NCI-H446 treated with DMSO at 0.1 percent for 48 hours (cell line): ENCODE results near the gene MALRD1.

Experiments used
- DNase-seq: peaks from one replicate; lab custom pipeline; 2025; lab: John Stamatoyannopoulos, UW

Gene MALRD1

GRCh38 chr10:19048489-19048888 is at the start of gene MALRD1:
MALRD1 (plus strand) TSS chr10:19048801; CDS start chr10:19048939, 138 bp downstream.
- no peak for DNase-seq

- DNase-seq, result no peak
These were observed 45.3 kb upstream of the MALRD1 start for GRCh38 chr10:19003341-19003740.

DNA sequence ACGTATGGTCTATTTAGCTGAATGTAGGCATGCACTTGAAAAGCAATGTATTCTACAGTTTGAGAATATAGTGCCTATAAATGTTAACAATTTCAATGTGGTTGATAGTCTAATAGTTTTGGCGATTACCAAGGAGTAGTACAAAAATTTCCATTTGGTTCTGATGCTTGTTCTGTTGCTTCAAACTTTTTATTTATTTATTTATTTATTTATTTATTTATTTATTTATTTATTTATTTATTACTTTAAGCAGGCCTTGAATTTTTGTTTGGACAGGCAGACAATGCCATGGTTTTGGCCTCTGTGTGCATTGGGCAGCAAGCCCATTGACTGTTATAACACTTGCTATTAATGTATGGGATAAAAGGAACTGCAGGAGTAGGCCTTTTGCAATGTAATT is 36.5 kb upstream of the MALRD1 start:
- no peak for DNase-seq

GRCh38 chr10:19014034-19014433 is 34.6 kb upstream of the MALRD1 start:
- DNase-seq, result no peak

DNA sequence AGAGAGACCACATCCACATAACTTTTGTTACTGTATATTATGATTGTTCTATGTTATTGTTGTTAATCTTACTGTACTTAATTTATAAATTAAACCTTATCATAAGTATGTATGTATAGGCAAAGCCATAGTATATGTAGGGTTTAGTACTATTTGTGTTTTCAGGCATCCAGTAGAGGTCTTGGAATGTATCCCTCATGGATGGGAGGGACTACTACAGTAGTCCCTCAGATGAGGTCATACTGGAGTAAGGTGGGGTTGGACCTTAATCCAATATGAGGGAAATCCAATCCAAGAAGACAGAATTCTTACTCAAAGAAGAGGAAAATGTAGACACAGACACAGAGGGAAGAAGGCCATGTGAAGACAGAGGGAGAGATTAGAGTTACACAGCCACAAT is 34.1 kb upstream of the MALRD1 start:
- DNase-seq, result no peak

- DNase-seq, result no peak
These were observed 31.3 kb upstream of the MALRD1 start for GRCh38 chr10:19017116-19017890.

- no peak for DNase-seq
These were observed 27.4 kb upstream of the MALRD1 start for GRCh38 chr10:19021162-19021561.

GRCh38 chr10:19024611-19025010 is 24.0 kb upstream of the MALRD1 start:
- DNase-seq, result no peak

GRCh38 chr10:19031763-19032162 is 16.8 kb upstream of the MALRD1 start:
- DNase-seq, result no peak

GRCh38 chr10:19033741-19034140 is 14.9 kb upstream of the MALRD1 start:
- no peak for DNase-seq

GRCh38 chr10:19041171-19041570 is 7.4 kb upstream of the MALRD1 start:
- no peak for DNase-seq

- DNase-seq, result no peak
These were observed 5.2 kb upstream of the MALRD1 start for GRCh38 chr10:19043431-19043830.

GRCh38 chr10:19046679-19047078 is 1.9 kb upstream of the MALRD1 start:
- no peak for DNase-seq

GRCh38 chr10:19048891-19049290 is 290 bp downstream of the MALRD1 start:
- no peak for DNase-seq

DNA sequence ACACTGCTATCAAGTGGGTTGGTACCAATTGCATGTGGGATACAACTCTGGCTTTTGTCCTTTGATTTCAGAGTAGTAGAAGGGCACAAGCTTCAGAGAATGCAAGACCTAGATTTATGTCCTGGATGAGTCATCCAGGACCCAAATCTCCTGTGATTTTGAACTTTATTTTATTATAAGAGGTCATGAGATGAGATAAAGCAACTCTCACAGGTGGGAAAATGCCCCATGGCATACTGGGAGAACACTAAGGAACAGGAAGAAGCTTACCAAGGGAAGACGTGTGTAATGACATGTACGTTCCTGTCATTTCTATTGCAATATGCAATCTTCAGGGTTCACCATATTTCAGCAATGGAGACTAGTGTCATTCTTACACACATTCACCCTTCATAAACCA is 966 bp downstream of the MALRD1 start:
- DNase-seq, result no peak

GRCh38 chr10:19054289-19054835 is 5.8 kb downstream of the MALRD1 start:
- DNase-seq, result no peak

DNA sequence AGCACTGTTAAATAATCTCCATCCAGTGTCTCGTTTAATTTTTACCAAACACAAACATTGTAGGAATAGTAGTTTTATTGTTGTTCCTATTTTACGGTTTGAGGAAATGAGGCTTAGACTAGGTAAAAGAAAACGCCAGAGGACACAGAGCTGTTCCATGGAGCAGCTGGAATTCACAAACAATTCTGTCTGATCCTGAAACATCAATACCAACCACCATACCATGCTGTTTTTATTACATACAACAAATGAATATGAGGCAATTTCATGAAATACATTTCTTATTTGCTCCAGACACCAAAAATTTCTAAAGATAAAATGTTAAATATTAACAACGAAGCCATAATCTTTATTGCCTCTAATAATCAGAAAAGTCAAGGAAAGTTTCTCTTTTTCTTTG is 9.4 kb downstream of the MALRD1 start:
- DNase-seq, result no peak

DNA sequence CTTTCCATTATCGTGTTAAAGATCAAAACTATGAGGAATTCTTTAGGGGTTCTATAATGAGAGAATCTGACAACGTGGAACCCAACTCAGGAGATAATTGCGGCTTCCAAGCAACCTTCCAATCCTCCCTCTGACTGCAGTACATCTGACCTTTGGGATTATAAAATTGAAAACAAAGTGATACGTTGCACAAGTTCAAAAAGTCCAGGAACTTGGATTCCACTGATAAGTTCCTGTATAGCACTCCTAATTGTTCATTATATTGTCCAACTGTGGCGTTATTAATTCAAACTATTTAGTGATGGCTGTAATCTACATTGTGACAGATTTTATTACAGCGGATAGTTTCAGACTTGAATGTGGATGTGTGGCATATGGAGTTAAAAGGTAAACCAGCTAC is 15.4 kb downstream of the MALRD1 start:
- DNase-seq, result no peak

DNA sequence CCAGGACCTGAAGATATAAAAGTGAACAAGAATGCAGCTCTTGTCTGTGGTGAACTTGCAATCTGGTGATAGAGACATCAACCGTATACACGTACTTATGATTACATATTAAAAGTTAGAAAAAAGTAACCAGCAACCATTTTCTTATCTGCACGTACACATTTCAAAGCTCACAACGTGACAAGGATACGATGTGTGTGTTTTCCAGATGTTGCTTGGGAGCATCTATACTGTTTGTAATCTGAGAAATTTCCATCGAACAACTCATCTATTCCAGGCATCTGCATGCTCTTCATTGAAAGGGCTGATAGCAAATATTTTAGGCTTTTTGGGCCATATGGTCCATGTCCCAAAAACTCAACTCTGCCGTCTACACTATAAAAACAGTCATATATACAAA is 23.3 kb downstream of the MALRD1 start:
- DNase-seq, result no peak

DNA sequence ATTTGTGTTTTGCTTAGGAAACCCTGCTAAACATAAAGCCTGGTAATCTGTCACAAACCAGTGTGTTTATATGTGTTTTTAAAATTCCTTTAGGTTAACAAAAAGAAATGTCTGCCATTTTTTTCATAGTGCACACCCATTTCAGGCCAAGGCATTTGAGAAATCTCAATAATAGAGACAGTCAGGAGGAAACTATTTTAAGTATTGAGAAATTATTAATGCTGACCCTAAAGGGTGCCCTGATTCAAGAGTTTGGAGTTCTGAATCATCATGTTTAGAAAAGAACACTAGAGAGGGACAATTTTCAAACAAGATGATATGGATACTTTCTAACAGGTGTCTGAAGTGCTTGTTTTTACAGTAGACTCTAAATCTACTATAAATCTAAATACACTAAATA is 28.7 kb downstream of the MALRD1 start:
- DNase-seq, result no peak

DNA sequence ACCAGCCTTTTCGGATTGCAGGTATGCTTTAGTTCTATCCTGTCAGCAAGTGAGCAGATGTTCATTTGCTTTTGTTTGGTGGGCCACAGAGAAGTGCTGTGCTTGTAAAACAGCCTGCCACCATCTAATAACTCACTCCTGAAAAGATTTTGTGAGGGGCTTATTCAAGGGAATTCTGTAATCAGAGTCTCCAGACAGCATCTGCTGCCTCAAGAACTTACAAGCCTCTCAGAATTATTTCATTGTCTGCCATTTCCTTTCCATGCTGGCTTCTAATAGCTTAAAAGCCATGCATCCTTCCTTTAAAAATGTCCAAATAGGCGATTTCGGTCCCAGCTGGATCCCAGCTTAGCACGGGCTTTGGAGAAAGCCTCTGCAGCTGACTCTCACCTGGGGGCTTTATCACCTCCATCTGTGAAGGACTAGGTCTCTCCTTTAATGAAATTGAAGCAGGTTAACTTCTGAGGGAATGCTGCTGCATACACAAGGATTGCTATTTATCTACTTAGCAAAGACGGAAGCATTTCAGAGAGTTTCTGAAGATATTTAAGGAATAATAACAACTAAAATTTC is 48.0 kb downstream of the MALRD1 start:
- no peak for DNase-seq

DNA sequence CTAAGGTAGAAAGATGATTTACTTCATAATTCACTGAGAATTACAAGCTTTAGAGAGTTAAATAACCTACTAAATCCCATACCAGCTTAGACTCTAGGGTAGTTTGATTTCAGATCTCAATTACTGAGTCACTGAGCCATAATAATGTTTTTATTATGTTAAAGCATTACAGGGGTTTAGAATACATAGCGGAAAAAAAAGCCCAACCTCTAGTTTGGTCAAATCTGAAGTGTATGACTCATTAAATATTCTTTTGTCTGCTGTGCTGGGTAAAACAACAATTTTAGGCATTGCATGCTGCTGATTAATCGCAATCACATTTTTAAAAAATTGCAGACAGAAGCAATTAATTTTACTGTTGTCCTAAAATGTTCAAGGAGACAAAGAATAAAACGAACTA is 48.5 kb downstream of the MALRD1 start:
- no peak for DNase-seq

DNA sequence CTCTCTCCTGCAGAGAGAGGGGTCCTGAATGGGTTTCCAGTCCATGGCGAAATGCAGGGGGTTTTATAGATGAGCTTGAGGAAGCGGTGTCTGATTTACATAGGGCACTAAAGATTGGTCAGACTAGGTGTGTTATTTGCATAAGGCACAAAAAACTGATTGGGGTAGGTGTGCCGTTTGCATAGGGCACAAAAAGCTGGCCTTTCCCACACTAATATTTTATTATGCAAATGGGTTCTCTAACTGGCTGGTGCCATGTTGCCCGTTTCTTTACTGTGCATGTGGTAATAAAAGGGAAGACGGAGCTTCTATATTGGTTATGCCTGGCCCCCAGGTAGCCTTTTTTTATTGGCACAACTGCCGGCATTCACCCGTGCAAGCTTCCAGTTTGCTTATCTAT is 50.2 kb downstream of the MALRD1 start:
- no peak for DNase-seq

DNA sequence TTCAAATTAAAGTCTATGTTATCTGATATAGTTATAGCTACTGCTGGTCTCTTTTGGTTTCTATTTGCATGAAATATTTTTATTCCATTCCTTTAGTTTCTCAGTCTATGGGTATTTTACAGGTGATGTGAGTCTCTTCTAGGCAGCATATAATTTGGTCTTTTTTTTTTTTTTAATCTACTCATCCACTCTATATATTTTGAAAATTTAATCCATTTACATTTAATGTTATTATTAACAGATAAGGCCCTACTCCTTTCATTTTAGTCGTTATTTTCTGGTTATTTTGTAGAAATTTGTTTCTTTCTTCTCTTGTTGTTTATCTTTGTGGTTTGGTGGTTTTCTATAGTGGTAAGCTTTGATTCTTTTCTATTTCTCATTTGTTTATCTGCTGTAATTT is 58.8 kb downstream of the MALRD1 start:
- no peak for DNase-seq
